Measurements from ENCODE around the gene PNPLA3. TPM values are rescaled to one million over a fixed set of nuclear protein-coding genes. Genes with fewer than 3 reads are reported as not detected.
A peak's percentile ranks its signal among the peaks of the same experiment; 100 is the strongest.

PNPLA3 gene
- total RNA-seq, 1 donor from 2014 or later: 28.3 TPM

DNA sequence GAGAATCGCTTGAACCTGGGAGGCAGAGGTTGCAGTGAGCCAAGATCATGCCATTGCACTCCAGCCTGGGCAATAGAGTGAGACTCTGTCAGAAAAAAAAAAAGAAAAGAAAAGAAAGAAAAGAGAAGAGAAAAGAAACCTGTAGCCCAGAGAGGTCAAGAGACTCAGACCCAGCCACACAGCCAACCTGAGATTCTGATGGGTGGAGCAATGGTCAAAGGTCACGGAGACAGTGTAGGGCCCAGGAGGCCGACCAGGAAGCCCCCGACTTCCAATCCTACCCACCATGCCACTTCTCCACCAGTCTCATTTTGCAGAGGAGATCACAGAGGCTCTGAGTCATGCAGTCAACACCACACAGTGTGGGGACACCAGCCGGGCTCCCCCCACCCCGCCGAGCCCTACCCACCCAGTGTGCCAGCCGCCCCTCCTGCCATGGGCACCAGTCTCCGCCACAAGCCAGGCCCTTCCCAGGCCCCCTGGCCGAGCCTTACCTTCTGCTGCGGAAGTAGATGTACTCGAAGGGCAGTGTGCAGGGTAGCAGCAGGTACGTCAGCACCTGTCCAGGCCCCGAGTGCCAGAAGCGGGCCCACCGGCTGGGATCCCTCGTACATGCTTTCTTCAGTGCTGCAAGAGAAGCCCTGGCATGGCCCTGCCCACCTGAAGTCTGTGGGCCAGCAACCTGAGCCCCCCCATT lies 39.7 kb upstream of the PNPLA3 start:
- H3K27me3 Mint-ChIP-seq (ENCODE audit: low read depth): peaks cover 36% of the 10 kb centered on the region
- no peak for DNase-seq (ENCODE audit: low read depth, low spot score)
- H3K4me1 Mint-ChIP-seq: no peaks in the 10 kb centered on the region

DNA sequence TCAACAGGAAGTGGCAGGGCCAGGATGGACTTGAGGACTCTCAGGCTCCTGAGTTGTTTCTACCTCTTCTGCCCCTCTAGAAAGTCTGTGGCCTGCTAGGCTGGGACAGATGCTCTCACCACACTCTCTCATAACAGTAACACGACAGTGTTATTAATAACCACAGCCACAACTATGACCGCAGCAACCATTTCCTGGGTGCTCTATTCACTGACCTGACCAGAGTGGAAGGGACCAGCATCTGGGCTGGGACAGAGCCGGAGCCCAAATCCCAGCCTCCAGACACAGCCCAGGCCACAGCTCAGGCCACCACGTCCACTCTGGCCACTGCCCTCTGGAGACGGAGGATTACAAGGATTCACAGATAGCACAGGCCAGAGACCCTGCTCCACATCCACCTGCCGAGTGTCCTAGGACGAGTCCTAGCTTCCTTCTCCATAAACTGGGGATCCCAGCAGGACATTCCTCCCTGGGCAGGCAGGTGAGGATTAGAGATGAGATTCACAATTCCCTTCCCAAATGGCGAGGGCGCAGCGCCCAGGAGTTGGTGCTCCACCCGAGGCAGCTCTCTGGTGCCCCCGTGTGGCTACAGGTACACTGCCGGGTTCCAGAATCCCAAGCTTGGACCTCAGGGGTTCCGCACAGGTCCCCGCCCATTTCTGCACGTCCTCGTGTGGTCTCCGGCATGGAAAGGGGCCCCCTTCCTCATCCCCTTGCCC lies 38.8 kb upstream of the PNPLA3 start:
- H3K27me3 Mint-ChIP-seq (ENCODE audit: low read depth): peaks cover 45% of the 10 kb centered on the region
- TF ChIP-seq, protein P1, sequence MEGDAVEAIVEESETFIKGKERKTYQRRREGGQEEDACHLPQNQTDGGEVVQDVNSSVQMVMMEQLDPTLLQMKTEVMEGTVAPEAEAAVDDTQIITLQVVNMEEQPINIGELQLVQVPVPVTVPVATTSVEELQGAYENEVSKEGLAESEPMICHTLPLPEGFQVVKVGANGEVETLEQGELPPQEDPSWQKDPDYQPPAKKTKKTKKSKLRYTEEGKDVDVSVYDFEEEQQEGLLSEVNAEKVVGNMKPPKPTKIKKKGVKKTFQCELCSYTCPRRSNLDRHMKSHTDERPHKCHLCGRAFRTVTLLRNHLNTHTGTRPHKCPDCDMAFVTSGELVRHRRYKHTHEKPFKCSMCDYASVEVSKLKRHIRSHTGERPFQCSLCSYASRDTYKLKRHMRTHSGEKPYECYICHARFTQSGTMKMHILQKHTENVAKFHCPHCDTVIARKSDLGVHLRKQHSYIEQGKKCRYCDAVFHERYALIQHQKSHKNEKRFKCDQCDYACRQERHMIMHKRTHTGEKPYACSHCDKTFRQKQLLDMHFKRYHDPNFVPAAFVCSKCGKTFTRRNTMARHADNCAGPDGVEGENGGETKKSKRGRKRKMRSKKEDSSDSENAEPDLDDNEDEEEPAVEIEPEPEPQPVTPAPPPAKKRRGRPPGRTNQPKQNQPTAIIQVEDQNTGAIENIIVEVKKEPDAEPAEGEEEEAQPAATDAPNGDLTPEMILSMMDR (conservative IDR thresholded peaks at IDR 0.05): peak; percentile 78
- H3K27ac Mint-ChIP-seq (ENCODE audit: unreplicated experiment): no peak overlapping the region
- no peak overlapping the region for H3K4me3 Mint-ChIP-seq
- no peaks in the 10 kb centered on the region for H3K4me1 Mint-ChIP-seq
- H3K36me3 Mint-ChIP-seq (ENCODE audit: low read depth): no peaks in the 10 kb centered on the region
- no peaks in the 10 kb centered on the region for H3K9me3 Mint-ChIP-seq
- peak; percentile 75 for DNase-seq (ENCODE audit: low read depth, low spot score)

More for the DNA sequence above, 39.7 kb upstream of the PNPLA3 start:
- Mint-ChIP-seq H3K4me3 (no peak overlapping the region), H3K36me3 (ENCODE audit: low read depth) (no peaks in the 10 kb centered on the region), H3K9me3 (no peaks in the 10 kb centered on the region), H3K27ac (ENCODE audit: unreplicated experiment) (no peak overlapping the region)
- TF ChIP-seq, protein P1 (conservative IDR thresholded peaks at IDR 0.05): no peak

DNA sequence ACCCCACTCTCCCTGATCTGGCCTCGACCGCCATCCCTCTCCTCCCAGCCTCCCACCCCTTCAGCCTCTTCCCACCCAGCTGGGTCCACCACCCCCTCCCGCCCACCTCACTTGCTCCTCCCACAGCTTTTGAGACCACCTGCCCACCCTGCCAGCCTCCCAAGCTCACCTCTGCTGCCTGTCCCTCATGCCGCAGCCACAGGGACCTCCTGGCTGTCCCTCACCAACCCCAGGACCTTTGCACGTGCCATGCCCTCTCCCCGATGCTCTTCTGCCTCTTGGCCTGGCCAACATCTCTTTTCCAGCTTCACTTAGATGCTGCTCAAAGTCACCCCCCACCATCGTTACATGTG lies 38.3 kb upstream of the PNPLA3 start:
- TF ChIP-seq, protein P1 (conservative IDR thresholded peaks at IDR 0.05): no peak
- DNase-seq (ENCODE audit: low read depth, low spot score): no peak
- H3K27ac Mint-ChIP-seq (ENCODE audit: unreplicated experiment): no peak overlapping the region
- no peaks in the 10 kb centered on the region for H3K4me1 Mint-ChIP-seq
- no peaks in the 10 kb centered on the region for H3K9me3 Mint-ChIP-seq
- no peaks in the 10 kb centered on the region for H3K36me3 Mint-ChIP-seq (ENCODE audit: low read depth)
- H3K4me3 Mint-ChIP-seq: no peak overlapping the region
- H3K27me3 Mint-ChIP-seq (ENCODE audit: low read depth): peaks cover 50% of the 10 kb centered on the region

DNA sequence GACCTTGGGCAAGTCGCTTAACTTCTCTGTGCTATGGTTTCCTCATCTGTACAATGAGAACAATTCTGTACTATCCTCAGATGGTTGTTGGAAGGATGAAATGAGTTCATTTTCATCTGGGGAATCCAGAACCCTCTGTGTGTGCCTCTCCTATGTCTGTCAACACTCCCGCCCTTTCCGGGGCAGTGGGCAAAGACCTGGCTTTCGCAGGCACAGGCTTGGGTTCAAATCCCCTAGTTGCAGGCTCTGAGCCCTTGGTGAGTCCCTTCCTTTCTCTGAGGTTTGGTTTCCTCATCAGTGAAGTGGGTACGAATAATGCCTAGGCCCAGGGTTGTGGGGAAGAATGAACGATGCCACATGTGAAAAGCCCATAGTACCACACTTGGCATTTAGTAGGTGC lies 37.8 kb upstream of the PNPLA3 start:
- Mint-ChIP-seq H3K4me3 (no peak overlapping the region), H3K27ac (ENCODE audit: unreplicated experiment) (no peak overlapping the region), H3K27me3 (ENCODE audit: low read depth) (peaks cover 55% of the 10 kb centered on the region), H3K36me3 (ENCODE audit: low read depth) (no peaks in the 10 kb centered on the region), H3K4me1 (no peaks in the 10 kb centered on the region), H3K9me3 (no peaks in the 10 kb centered on the region)
- no peak for DNase-seq (ENCODE audit: low read depth, low spot score)
- TF ChIP-seq, protein P1 (conservative IDR thresholded peaks at IDR 0.05): no peak

DNA sequence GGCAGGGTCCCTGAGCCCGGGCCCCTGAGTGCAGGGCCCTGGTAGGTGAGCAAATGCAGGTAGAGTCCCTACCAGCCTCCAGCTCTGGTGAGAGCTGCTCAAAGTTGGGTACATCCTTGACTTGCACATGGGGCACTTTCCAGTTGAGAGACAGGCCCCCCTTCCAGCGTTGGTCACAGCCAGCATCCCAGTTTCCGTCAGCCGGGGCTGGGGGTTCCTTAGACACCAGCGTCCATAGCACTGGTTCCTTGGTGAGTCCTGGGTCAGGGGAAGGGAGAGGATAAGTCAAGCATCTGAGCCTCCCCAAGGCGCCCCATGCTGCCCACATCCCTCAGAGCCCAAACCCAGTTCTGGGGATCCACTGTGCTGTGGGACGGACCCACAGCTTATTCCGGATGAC lies 37.4 kb upstream of the PNPLA3 start:
- Mint-ChIP-seq H3K27ac (ENCODE audit: unreplicated experiment) (no peak overlapping the region), H3K27me3 (ENCODE audit: low read depth) (peaks cover 60% of the 10 kb centered on the region), H3K4me1 (no peaks in the 10 kb centered on the region), H3K36me3 (ENCODE audit: low read depth) (no peaks in the 10 kb centered on the region), H3K4me3 (no peak overlapping the region), H3K9me3 (no peaks in the 10 kb centered on the region)
- TF ChIP-seq, protein P1 (conservative IDR thresholded peaks at IDR 0.05): no peak
- DNase-seq (ENCODE audit: low read depth, low spot score): no peak

Measured in neural crest cell (in vitro differentiated cells).